Effector memory CD4-positive, alpha-beta T cell (primary cell): ENCODE measurements around the gene KSR1.

ENCODE experiments used
- DNase-seq, 3 donors: peaks; one replicate each; pipeline ENCODE4 v3.0.0-alpha.2; 2020
- H3K27ac ChIP-seq: 2 replicates; pipeline ENCODE4 v1.7.0; 2013; ENCODE audit warnings: mild to moderate bottlenecking, low read length, moderate library complexity; ENCODE audit not compliant: insufficient read depth, poor library complexity, severe bottlenecking
- H3K27me3 ChIP-seq: replicated peaks from 2 replicates; pipeline ENCODE4 v1.7.0; 2013; ENCODE audit warnings: mild to moderate bottlenecking, low read length; ENCODE audit not compliant: insufficient read depth, control insufficient read depth, poor library complexity, severe bottlenecking
- H3K36me3 ChIP-seq: 2 replicates; pipeline ENCODE4 v1.7.0; 2013; ENCODE audit warnings: mild to moderate bottlenecking, low read length, moderate library complexity; ENCODE audit not compliant: control insufficient read depth, insufficient read depth
- H3K4me1 ChIP-seq: 2 replicates; pipeline ENCODE4 v1.7.0; 2013; ENCODE audit warnings: low read length, mild to moderate bottlenecking; ENCODE audit not compliant: control insufficient read depth, insufficient read depth, poor library complexity, severe bottlenecking
- H3K4me3 ChIP-seq: 2 replicates; pipeline ENCODE4 v1.7.0; 2013; ENCODE audit warnings: low read length, low read depth, mild to moderate bottlenecking; ENCODE audit not compliant: insufficient read depth, poor library complexity, severe bottlenecking
- H3K9me3 ChIP-seq: 2 replicates; pipeline ENCODE4 v1.7.0; 2013; ENCODE audit warnings: mild to moderate bottlenecking, low read length, moderate library complexity; ENCODE audit not compliant: control insufficient read depth

The KSR1 gene

GRCh38 chr17:27555339-27555738, 99.1 kb downstream of the KSR1 start:
- no peaks in the 10 kb centered on the region for H3K27me3 ChIP-seq
- H3K4me3 ChIP-seq = no peak overlapping the region
- H3K9me3 ChIP-seq = no peaks in the 10 kb centered on the region
- DNase-seq = no peak
- H3K36me3 ChIP-seq = no peaks in the 10 kb centered on the region
- H3K4me1 ChIP-seq = no peaks in the 10 kb centered on the region
- H3K27ac ChIP-seq = no peak overlapping the region

DNA sequence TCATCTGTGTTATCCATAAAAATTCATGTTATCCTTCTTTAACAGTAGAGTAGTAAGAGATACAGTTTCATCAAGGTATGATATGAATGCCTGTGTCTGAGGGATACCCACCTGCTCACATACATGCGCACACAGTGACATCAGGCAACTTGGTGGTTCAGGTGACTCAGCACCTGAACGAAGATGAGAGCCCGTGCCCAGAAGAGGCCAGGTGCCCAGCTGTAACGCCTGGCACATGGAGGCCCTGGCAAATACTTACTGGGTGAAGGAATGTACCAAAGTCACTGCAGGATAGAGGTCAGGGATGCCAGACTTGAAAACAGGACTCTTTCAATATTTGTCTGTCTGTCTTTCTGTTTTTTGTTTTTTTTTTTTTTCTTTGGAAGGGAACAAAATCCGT, 102.1 kb downstream of the KSR1 start:
- Histone ChIP-seq H3K27me3 (no peaks in the 10 kb centered on the region), H3K9me3 (no peaks in the 10 kb centered on the region), H3K27ac (no peak overlapping the region), H3K4me1 (no peaks in the 10 kb centered on the region), H3K4me3 (no peak overlapping the region), H3K36me3 (no peaks in the 10 kb centered on the region)
- no peak for DNase-seq

DNA sequence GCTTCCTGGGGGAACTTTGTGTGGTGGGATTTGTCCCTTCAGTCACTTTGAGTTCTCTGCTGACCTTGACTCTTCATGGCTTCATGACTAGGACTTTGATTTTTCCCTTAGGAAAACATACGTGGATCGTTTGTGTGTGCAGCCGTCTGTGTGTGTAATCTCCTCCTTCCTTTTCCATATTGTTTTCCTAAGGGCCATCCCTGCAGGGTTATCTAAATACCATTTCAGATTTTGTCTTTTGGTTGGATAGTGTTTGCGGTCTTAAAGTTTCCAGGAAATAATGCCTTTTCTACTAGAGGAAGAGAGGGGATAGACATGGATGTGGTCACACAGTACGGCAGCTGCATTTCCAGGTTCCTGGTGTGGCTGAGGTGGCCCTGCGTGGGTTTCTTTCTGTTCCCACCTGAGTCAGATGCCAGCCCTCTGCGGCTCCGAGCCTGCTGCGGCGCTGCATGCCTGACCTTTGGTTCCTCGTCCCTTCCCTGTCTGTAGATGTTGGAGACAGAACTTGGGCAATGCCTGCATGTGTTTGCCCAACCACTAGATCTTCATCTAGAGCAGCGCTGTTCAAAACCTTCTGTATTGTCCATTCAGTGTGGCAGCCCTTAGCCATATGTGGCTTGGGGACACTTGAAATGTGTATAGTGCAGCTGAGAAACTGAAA, 102.7 kb downstream of the KSR1 start:
- Histone ChIP-seq H3K27ac (no peak overlapping the region), H3K27me3 (no peaks in the 10 kb centered on the region), H3K36me3 (no peaks in the 10 kb centered on the region), H3K4me1 (no peaks in the 10 kb centered on the region), H3K9me3 (no peaks in the 10 kb centered on the region), H3K4me3 (no peak overlapping the region)
- no peak for DNase-seq

DNA sequence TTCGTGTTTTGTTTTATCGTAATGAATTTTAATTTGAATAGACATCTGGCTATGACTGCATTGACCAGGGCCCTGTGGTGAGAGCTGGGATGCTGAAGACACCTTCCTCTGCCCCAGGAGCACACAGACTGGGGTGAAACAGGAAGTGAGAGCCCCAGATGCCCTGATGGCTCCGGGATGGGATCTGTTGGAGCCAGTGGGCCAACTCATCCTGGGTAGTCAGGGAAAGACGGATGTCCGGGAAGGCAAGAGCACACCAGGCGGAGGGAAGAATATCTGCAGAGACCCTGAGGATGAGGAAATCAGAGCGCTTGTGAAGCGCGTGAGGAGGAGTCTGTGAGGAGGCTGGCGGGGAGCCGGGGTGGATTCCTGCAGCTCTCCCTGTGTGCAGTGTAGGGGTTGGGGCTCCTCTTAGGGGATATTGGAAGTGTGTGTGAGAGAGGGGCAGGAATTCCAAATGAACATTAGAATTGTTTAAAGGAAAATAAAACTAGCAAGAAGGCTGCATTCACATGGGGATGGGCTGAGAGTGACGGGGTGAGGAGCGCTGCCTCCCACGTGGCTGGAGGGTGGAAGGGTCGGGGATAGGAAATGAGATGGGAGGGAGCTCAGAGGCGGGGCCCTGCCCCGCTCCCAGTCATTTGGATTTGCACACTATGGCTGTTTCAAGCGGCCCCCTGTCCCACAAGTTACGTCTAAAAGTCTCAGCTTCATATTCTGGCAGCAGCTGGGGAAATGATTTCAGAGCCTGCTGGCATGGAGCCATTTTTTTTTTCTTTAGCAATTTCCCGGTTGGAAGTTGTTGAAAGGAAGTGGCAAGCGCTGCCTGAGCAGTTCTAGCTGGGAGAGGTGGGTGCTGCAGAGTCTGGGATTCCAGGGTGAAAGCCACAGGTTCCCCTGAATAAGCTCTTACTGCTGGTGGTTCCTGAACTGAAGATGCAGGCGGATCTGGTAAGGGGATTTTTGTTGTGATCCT, 103.5 kb downstream of the KSR1 start:
- Histone ChIP-seq H3K27me3 (no peaks in the 10 kb centered on the region), H3K4me3 (no peak overlapping the region), H3K9me3 (no peaks in the 10 kb centered on the region), H3K4me1 (no peaks in the 10 kb centered on the region), H3K36me3 (no peaks in the 10 kb centered on the region), H3K27ac (no peak overlapping the region)
- no peak for DNase-seq

- Histone ChIP-seq H3K9me3 (no peaks in the 10 kb centered on the region), H3K27ac (no peak overlapping the region), H3K36me3 (no peaks in the 10 kb centered on the region), H3K4me3 (no peak overlapping the region), H3K27me3 (no peaks in the 10 kb centered on the region), H3K4me1 (no peaks in the 10 kb centered on the region)
- DNase-seq = no peak
Observed at GRCh38 chr17:27560668-27561067, 104.4 kb downstream of the KSR1 start.

- no peak overlapping the region for H3K27ac ChIP-seq
- no peaks in the 10 kb centered on the region for H3K4me1 ChIP-seq
- no peak overlapping the region for H3K4me3 ChIP-seq
- no peak for DNase-seq
- H3K36me3 ChIP-seq = no peaks in the 10 kb centered on the region
- no peaks in the 10 kb centered on the region for H3K9me3 ChIP-seq
- H3K27me3 ChIP-seq = no peaks in the 10 kb centered on the region
Observed at GRCh38 chr17:27562777-27563455, 106.7 kb downstream of the KSR1 start.

DNA sequence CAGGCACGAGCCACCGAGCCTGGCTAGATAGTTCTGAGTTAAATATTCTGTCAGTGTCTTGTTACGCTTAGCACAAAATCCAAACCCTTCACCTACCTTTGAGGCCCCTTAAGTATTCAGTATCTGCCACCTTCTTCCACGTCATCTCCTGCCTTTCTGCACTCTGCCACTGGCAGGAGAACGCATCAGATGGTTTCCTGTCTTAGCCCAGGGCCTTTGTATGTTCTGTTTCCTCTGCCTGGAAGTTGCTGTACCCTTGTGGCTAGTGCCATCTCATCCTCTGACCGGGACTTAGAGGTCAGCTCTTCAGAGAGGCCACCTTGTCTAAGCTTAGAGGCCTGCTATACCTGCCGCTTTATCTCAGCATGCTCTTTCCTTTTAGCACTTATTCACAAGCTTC, 107.3 kb downstream of the KSR1 start:
- Histone ChIP-seq H3K4me1 (no peaks in the 10 kb centered on the region), H3K4me3 (no peak overlapping the region), H3K27me3 (no peaks in the 10 kb centered on the region), H3K27ac (no peak overlapping the region), H3K9me3 (no peaks in the 10 kb centered on the region), H3K36me3 (no peaks in the 10 kb centered on the region)
- DNase-seq = no peak

DNA sequence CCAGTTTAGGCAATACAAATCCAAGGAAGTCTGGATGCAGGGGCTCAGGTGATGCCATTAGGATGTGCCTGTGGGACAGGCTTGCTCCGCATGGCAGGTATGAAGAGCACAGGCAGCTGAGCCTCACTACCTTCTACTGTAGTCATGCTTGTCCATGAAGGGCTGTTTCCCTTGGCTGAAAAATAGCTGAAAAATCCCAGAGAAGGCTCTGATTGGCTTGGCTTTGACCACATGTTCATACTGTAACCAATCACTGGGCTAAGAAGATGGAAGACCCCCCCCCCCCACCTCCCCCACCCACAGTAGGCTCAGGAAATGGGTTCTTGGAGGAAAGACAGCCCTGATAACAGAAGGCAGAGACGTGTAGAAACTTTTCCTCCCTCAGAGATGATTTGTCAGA, 108.2 kb downstream of the KSR1 start:
- Histone ChIP-seq H3K9me3 (no peaks in the 10 kb centered on the region), H3K4me3 (no peak overlapping the region), H3K27me3 (no peaks in the 10 kb centered on the region), H3K36me3 (no peaks in the 10 kb centered on the region), H3K4me1 (no peaks in the 10 kb centered on the region), H3K27ac (no peak overlapping the region)
- DNase-seq = no peak

DNA sequence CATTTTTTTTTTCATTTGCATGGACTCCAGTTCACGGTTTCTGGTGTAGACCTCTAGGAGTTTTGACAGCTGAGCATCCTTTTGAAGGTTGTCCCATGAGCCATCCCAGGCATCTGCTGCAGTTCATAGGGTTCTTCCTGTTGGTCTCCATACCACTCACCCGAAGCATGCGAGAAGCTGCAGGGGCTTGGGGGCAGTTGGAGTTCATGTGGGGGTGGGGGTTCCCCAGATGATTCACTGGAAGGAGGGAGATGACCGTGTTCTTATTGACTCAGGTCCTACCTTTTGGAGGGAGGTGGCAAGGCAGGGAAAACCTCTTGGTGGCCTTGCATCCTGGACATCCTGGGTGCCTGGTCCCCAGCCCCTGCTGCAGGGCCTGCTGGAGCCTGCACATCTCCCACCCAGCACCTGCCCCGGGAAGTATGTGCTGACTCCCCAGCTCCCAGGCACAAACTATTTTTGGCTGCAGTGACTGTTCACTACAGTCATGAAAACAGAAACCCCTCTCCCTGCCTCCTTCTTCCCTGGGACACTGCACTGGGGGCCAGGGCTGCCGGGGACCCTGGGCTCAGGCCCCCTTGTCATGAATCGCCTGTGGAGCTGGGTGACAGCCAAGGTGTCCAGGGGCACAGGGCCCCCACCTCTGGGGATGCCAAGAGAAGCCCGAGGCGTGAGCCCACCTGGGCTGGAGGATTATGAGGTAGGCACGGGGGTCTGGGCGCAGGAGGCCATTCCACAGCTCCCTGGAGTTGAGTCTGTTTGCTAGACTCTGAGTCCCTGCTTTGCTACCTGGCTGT, 109.8 kb downstream of the KSR1 start:
- Histone ChIP-seq H3K9me3 (no peaks in the 10 kb centered on the region), H3K36me3 (no peaks in the 10 kb centered on the region), H3K4me3 (no peak overlapping the region), H3K4me1 (no peaks in the 10 kb centered on the region), H3K27ac (no peak overlapping the region), H3K27me3 (no peaks in the 10 kb centered on the region)
- DNase-seq = no peak
